Peyer's patch (tissue), 4 donors: ENCODE data around the gene SYT8. TPM values are rescaled to one million over a fixed set of nuclear protein-coding genes. Genes with fewer than 3 reads are reported as not detected.

Experiments used
- DNase-seq, 3 donors: peaks; one replicate each; pipeline ENCODE4 v3.0.0-alpha.2; 2017 to 2019
- H3K27ac ChIP-seq, 4 donors: fragments of 200-600 bp; sonication (generic); one replicate each; pipeline ENCODE4 v1.5.1; 2016 to 2019
- H3K27me3 ChIP-seq, 2 donors: fragments of 200-600 bp; sonication (generic); one replicate each; pipeline ENCODE4 v1.5.1; 2019
- H3K36me3 ChIP-seq, 3 donors: fragments of 200-600 bp; sonication (generic); one replicate each; pipeline ENCODE4 v1.5.1; 2016 to 2019
- H3K4me1 ChIP-seq, 4 donors: fragments of 200-600 bp; sonication (generic); one replicate each; pipeline ENCODE4 v1.5.1; 2016 to 2019
- H3K4me3 ChIP-seq, 4 donors: fragments of 200-600 bp; sonication (generic); 1 replicate in 3 of 4; 2 replicates in 1 of 4; pipeline ENCODE4 v1.5.1; 2016 to 2019; ENCODE audit warnings: mild to moderate bottlenecking in 1 of 4
- H3K9me3 ChIP-seq, 4 donors: fragments of 200-600 bp; sonication (generic); one replicate each; pipeline ENCODE4 v1.5.1; 2016 to 2019; ENCODE audit warnings: mild to moderate bottlenecking in 1 of 4
- CTCF ChIP-seq, 6 experiments: fragments of 450-650 bp in 4 of 6; fragments of 200-600 bp in 2 of 6; sonication (generic) in 1 of 6; IDR thresholded peaks; one replicate each; pipeline ENCODE4 v1.5.1; 2017 to 2019; ENCODE audit warnings: antibody characterized with exemption in 6 of 6, mild to moderate bottlenecking in 3 of 6, moderate library complexity in 1 of 6
- POLR2A ChIP-seq, 2 donors: fragments of 450-650 bp; IDR thresholded peaks; one replicate each; pipeline ENCODE4 v1.5.1; 2017; ENCODE audit warnings: antibody characterized with exemption in 2 of 2, mild to moderate bottlenecking in 2 of 2, moderate library complexity in 2 of 2
- total RNA-seq, 4 donors: library from RNA; depleted of rRNA; stranded (reverse); fragments of >200 nt; gene quantifications; one replicate each; pipeline ENCODE4 v1.1.0, GENCODE V29; 2016

Gene SYT8
- total RNA-seq, 4 donors from 2014 or later: 21.3 to 57.6 (median 44.6) TPM; not detected in 1

- Histone ChIP-seq H3K27ac (peak overlapping the region in 1 of 4 donors; percentile 61), H3K9me3 (no peaks in the 10 kb centered on the region)
- no peak for DNase-seq
Observed at GRCh38 chr11:1843098-1843473, 8.3 kb downstream of the SYT8 start.

GRCh38 chr11:1843796-1844195 lies 9.0 kb downstream of the SYT8 start:
- DNase-seq: no peak
- no peaks in the 10 kb centered on the region for H3K36me3 ChIP-seq
- H3K4me1 ChIP-seq: peaks cover 0 to 49% (median 20%) of the 10 kb centered on the region in 4 donors
- TF ChIP-seq POLR2A (IDR thresholded peaks at IDR 0.05) (no peak), CTCF (IDR thresholded peaks at IDR 0.05) (no peak)
- H3K4me3 ChIP-seq: peak overlapping the region in 1 of 4 donors; percentile 10
- no peaks in the 10 kb centered on the region for H3K27me3 ChIP-seq
- peak overlapping the region in 3 of 4 donors; percentile 51 to 61 (median 56) for H3K27ac ChIP-seq
- H3K9me3 ChIP-seq: no peaks in the 10 kb centered on the region

More at GRCh38 chr11:1843098-1843473, 8.3 kb downstream of the SYT8 start:
- TF ChIP-seq CTCF (IDR thresholded peaks at IDR 0.05) (no peak), POLR2A (IDR thresholded peaks at IDR 0.05) (no peak)
- Histone ChIP-seq H3K27me3 (no peaks in the 10 kb centered on the region), H3K4me3 (no peak overlapping the region), H3K4me1 (peaks cover 0 to 54% (median 24%) of the 10 kb centered on the region in 4 donors), H3K36me3 (no peaks in the 10 kb centered on the region)

- Histone ChIP-seq H3K4me3 (peak overlapping the region in 1 of 4 donors; percentile 10), H3K9me3 (no peaks in the 10 kb centered on the region), H3K27ac (peak overlapping the region; percentile 36 to 61 (median 54)), H3K4me1 (peaks cover 0 to 42% (median 20%) of the 10 kb centered on the region in 4 donors), H3K36me3 (no peaks in the 10 kb centered on the region), H3K27me3 (no peaks in the 10 kb centered on the region)
- peak in 1 of 2 donors; percentile 38 for TF ChIP-seq POLR2A (IDR thresholded peaks at IDR 0.05)
- no peak for TF ChIP-seq CTCF (IDR thresholded peaks at IDR 0.05)
- DNase-seq: peak; percentile 63 to 90 (median 83)
Observed at GRCh38 chr11:1844221-1845094, 9.7 kb downstream of the SYT8 start.

- no peak for DNase-seq
- TF ChIP-seq POLR2A (IDR thresholded peaks at IDR 0.05) (no peak), CTCF (IDR thresholded peaks at IDR 0.05) (no peak)
- Histone ChIP-seq H3K36me3 (no peaks in the 10 kb centered on the region), H3K27me3 (no peaks in the 10 kb centered on the region), H3K4me3 (no peak overlapping the region), H3K9me3 (no peaks in the 10 kb centered on the region), H3K27ac (peak overlapping the region; percentile 14 to 61 (median 46)), H3K4me1 (peaks cover 0 to 42% (median 24%) of the 10 kb centered on the region in 4 donors)
Observed at GRCh38 chr11:1845095-1845429, 10.3 kb downstream of the SYT8 start.

- Histone ChIP-seq H3K27me3 (no peaks in the 10 kb centered on the region), H3K4me1 (peaks cover 0 to 35% (median 25%) of the 10 kb centered on the region in 4 donors), H3K36me3 (no peaks in the 10 kb centered on the region), H3K4me3 (no peak overlapping the region), H3K9me3 (no peaks in the 10 kb centered on the region), H3K27ac (peak overlapping the region in 2 of 4 donors; percentile 14 to 61)
- DNase-seq: no peak
- TF ChIP-seq POLR2A (IDR thresholded peaks at IDR 0.05) (no peak), CTCF (IDR thresholded peaks at IDR 0.05) (no peak)
Observed at GRCh38 chr11:1845561-1846452, 11.0 kb downstream of the SYT8 start.
